Measurements from ENCODE around the gene DNM3.

Gene DNM3

GRCh38 chr1:172201572-172201971 is 360.3 kb downstream of the DNM3 start:
- no peak for DNase-seq

GRCh38 chr1:172203135-172203823 is 362.0 kb downstream of the DNM3 start:
- DNase-seq = no peak

- no peak for DNase-seq
Measured at GRCh38 chr1:172203902-172204301, 362.6 kb downstream of the DNM3 start.

- DNase-seq = no peak
Measured at GRCh38 chr1:172206256-172206655, 365.0 kb downstream of the DNM3 start.

GRCh38 chr1:172208635-172209034 is 367.3 kb downstream of the DNM3 start:
- DNase-seq = no peak

GRCh38 chr1:172211221-172211620 is 369.9 kb downstream of the DNM3 start:
- DNase-seq = no peak

GRCh38 chr1:172212124-172212523 is 370.8 kb downstream of the DNM3 start:
- DNase-seq = no peak

- no peak for DNase-seq
Measured at GRCh38 chr1:172215006-172215405, 373.7 kb downstream of the DNM3 start.

- DNase-seq = no peak
Measured at GRCh38 chr1:172219966-172220365, 378.7 kb downstream of the DNM3 start.

- DNase-seq = no peak
Measured at GRCh38 chr1:172220376-172220775, 379.1 kb downstream of the DNM3 start.

GRCh38 chr1:172221436-172221835 is 380.1 kb downstream of the DNM3 start:
- DNase-seq = no peak

- DNase-seq = no peak
Measured at GRCh38 chr1:172224871-172225270, 383.6 kb downstream of the DNM3 start.

GRCh38 chr1:172229942-172230341 is 388.6 kb downstream of the DNM3 start:
- no peak for DNase-seq

- no peak for DNase-seq
Measured at GRCh38 chr1:172230526-172230925, 389.2 kb downstream of the DNM3 start.

- DNase-seq = no peak
Measured at GRCh38 chr1:172236958-172237357, 395.7 kb downstream of the DNM3 start.

- no peak for DNase-seq
Measured at GRCh38 chr1:172238158-172238557, 396.9 kb downstream of the DNM3 start.

- DNase-seq = no peak
Measured at GRCh38 chr1:172238965-172239364, 397.7 kb downstream of the DNM3 start.

GRCh38 chr1:172239901-172240300 is 398.6 kb downstream of the DNM3 start:
- DNase-seq = no peak

- no peak for DNase-seq
Measured at GRCh38 chr1:172241540-172241939, 400.2 kb downstream of the DNM3 start.

GRCh38 chr1:172244865-172245264 is 403.6 kb downstream of the DNM3 start:
- no peak for DNase-seq

- DNase-seq = no peak
Measured at GRCh38 chr1:172245788-172246187, 404.5 kb downstream of the DNM3 start.

- no peak for DNase-seq
Measured at GRCh38 chr1:172246521-172247390, 405.5 kb downstream of the DNM3 start.

GRCh38 chr1:172251486-172251885 is 410.2 kb downstream of the DNM3 start:
- DNase-seq = no peak

GRCh38 chr1:172252321-172252720 is 411.0 kb downstream of the DNM3 start:
- no peak for DNase-seq

Measured in hematopoietic multipotent progenitor cell treated with erythropoietin and hydrocortisone succinate and interleukin-3 and kit ligand, for 8 days (in vitro differentiated cells).